GM18870 (cell line): ENCODE data around the gene SORCS1.
A peak's percentile ranks its signal among the peaks of the same experiment; 100 is the strongest.
"Not testable (repeated sequence)": the region's sequence is repeated elsewhere in the genome, so short reads cannot be mapped to it uniquely, and the experiment has no call there.

ENCODE experiments used
- ATAC-seq: cut with Tn5 transposase; IDR thresholded peaks from one replicate; pipeline ENCODE4 v1.9.1; 2021; ENCODE audit warnings: moderate library complexity; ENCODE audit not compliant: unreplicated experiment

Gene SORCS1

DNA sequence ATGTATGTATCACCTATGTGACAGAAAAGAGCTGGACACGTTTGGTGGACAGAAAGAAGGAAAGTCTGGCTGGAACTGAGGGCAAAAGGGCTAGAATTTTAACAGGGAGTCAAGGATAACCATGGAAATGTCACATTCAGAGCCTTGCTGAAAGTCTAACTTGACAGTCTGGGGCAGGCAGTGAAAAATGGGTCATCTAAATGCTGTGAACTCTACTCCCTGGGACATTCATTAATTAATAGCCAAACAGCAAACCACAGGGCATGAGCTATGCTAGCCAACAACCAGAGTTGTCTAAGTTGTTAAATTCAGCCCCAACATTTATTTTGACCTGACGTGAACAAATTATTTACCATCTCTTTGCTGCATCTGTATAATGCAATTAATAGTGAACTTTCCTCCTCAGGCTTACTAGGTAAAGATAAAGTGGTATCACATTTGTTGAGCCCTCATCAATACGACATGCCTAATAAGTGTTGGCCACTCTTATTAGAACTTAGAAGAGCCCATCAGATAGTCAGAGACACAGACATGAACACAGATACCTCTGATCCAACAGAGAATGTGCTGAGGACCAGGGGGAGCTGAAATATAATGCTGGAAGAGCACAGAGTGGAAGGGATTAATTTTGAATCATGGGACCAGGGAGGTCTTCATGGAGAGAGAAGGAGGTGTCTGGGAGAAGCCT, 109.9 kb downstream of the SORCS1 start:
- ATAC-seq, result peak; percentile 44

DNA sequence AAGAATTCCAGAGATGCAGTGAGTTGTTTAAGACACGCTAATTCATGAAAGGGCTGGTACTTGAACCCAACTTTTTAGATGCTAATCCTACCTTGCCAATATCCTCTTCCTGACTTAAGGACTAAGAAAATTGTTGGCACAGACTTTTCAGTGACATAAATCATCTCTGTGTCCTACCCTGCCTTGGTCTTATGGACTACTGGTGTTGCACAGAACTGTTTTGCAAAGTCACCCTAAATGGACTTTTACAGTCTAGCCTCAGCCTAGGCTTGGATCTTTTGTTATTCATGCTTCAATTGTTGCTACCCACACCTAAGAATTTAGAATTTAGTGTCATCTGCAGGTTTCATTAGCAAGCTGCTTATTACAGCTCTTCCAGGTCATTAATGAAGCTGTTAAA, 112.7 kb downstream of the SORCS1 start:
- ATAC-seq, result no peak

DNA sequence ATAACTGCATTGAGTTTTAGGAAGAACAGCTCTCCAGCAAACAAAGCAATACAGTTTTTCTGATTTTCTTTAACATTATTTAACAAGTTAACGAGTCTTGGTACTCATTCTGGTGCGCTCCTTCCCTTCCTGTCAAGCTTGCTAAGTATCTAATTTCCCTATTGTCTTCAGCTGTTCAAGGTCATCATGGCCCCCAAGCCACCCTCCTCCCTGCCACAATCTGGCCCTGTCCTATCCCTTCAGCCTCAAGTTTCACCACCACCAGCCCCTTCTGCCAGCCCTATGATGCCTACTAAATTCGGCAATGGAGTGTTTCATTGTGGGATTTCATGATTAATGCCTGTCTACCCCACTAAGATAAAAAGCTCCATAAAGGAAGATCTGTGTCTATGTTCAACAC, 121.0 kb downstream of the SORCS1 start:
- ATAC-seq, result no peak

DNA sequence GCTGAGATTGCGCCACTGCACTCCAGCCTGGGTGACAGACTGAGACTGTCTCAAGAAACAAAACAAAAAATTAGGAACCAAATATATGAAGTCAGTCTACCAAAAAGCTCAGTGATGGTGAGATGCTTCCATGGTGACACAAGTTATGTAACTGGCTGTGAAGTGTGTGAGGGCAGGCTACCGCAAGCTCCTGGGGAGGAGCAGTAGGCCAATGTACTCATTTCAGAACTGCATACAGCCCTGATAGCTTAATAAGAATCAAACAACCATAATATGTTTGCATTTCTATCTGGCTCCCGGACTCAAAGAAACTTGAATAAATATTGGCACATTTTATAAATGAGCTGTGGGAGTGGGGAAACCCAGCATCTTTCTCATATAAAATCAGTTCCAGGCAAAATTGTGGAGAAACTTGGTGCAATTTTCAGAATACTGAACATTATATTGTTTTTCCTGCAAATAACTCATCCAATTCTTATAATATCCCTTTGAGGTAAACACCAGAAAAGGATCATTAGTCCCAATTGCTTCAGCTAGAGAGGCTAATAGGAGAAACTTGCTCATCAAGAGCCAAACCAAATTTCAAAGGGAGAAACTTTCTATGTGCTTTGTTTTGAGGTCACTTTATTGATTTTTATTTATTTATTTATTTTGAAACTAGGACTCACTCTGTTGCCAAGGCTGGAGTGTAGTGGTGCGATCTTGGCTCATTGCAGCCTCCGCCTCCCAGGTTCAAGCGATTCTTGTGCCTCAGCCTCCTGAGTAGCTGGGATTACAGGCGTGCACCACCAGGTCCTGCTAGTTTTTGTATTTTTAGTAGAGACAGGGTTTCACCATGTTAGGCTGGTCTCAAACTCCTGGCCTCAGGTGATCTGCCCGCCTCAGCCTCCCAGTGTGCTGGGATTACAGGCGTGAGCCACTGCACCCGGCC, 127.0 kb downstream of the SORCS1 start:
- no peak for ATAC-seq

DNA sequence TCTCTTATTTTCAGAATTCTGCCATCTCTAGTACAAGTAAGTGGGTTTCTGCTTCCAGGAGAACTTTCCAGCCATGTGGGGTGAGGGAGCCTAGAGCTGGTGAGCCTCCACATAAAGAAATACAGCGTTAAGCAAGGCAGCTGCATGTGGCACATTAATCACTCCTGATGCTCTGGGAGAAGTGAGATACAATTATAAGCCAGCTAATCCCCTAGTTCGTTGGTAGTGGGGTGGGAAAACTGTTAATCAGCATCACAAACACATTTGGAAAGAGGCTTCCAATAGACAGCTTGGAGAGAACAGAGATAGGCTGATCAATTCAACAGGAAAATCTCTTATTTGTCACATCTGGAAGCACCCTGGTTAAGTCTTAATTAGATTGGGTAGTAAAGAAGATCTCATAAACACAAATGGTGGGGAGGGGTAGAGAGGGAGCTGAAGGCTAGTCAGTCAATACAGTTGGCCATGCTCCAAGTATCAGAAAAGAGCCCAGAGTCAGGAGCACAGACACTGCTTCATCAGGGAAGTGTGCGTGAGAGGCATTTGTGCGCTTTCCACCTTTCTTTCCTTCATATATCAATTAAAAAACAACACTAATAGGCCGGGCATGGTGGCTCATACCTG, 130.6 kb downstream of the SORCS1 start:
- no peak for ATAC-seq

DNA sequence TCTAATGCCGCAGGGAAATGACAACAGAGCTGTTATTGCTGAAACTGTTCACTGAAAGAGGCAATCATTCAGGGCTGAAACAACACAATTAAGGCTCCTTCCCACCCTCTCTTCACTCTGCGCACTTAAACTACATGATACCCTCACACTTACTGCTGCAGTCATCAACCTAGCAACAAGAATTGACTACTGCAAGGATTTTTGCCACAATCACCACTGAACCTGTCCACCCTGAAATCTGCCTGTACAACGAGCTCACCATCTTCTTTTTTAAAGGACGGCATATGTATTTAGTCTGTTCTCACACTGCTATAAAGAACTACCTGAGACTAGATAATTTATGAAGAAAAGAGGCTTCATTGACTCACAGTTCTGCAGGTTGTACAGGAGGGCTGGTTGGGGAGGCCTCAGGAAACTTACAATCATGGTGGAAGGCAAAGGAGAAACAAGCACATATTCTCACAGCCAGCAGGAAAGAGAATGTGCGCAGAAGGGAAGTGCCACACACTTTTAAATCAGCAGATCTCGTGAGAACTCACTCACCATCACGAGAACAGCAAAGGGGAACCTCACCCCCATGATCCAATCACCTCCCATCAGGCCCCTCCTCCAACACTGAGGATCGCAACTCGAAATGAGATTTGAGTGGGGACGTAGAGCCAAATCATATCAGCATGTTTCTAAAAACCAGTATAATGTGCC, 131.7 kb downstream of the SORCS1 start:
- ATAC-seq, result no peak

DNA sequence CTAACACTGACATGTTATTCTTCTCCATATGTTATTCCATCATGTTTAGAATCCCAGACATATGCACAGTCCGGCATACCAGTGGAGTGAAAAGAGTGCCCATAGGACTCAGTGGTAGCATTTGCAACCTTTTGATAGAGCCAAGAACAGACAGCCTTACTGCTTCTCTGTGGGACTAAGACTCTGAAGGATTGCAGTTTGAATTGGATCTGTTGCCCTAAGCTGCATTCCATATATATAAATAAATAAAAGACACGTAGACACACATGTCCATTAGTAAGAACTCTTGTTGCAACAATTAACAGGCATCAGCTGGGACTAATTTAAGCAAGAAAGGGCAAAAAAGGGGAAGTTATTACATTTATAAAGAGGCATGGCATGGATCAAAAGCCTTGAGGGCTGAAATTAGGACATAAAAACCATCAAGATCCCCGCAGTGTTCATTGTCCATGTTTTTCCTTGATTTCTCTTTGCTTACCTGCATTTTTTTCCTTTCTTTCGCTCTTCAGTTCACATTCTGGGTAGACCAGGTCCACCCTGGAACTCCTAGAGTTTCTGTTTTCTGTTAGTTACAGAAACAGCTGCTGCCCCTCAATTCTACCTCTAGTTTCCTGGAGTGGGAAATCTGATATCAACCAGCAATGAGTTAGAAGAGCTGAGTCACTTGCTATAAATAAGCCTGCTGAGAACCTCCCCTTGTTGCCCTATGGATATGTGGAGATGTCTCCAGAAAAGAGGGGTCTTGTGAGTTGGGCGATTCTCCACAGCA, 132.4 kb downstream of the SORCS1 start:
- ATAC-seq, result no peak

DNA sequence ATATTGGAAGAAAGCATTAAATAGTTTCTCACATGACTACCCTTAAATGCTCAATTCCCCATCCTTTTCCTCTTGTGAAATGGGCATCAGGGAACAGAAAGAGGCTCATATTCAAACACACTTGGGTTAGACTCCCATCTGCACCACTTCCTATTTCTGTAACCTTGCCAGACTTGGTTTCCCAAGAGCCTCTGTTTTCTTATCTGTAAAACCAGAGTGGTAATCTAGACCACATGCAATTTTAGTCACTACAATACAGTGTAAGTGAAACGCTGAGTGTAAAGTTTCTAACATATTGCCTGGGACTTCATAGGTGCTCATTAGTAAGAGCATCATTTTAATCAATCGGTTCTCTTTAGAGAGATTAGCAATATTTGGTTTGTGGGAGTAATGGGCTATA, 136.3 kb downstream of the SORCS1 start:
- no peak for ATAC-seq

DNA sequence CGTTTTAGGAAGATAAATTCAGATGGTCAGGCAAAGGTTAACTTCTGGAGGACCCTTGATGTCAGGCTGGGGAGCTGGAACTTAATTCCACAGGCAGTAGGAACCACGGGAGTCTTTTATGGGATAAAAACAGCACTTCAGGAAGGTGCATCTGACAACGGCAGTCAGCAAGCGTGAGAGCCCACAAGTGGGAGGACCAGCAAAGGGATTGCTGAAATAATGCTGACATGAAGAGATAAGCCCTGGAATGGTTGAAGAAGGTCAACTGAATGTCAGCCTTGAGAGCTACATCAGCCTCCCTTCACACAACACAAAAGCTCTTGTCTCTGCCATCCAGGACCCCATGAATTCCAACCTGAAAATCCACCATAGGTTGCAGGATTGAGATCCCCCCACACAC, 138.8 kb downstream of the SORCS1 start:
- no peak for ATAC-seq

DNA sequence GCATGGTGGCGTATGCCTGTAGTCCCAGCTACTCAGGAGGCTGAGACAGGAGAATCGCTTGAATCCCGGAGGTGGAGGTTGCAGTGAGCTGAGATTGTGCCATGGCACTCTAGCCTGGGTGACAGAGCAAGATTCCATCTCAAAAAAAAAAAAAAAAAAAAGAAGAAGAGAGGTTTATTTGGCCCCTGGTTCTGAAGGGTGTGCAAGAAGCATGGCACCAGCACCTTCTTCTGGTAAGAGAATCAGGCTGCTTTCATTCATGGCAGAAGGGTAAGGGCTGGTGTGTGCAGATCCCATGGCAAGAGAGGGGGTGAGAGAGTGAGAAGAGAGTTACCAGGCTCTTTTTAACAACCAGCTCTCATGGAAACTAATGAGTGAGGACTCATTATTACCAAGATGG, 140.5 kb downstream of the SORCS1 start:
- ATAC-seq, result not testable (repeated sequence)

DNA sequence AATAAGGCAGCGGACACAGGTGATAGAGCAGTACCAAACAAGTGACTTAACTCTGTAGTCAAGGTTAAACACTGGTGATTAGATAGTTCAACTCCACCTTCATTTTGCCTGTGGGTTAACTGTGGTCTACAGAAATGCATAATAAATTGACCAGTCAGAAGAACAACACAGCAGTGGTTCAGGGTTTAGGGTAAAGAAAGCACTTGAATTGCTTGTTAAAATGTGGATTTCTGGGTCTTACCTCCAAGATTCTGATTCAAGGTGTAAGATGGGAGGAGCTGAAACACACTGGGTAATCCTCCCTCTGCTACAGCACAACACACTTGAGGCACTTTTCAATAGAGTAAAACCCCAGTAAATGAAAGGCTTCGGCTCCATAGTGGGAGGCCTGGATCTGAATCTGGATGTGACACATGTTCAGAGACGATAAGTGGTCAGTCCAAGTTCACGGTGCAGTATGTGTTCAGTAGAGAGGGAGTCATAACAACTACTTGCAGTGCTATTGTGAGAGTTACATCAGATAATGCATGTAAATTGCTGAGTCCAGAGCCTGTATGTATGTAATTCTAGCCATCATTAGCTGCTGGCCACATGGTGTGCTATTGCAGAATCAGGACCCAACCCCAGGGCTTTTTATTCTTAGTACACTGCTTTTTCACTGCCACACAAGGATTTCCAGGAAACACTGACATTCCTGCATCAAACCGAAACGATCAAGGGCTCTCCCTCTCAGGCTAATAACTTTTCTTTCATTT, 141.7 kb downstream of the SORCS1 start:
- ATAC-seq, result no peak

DNA sequence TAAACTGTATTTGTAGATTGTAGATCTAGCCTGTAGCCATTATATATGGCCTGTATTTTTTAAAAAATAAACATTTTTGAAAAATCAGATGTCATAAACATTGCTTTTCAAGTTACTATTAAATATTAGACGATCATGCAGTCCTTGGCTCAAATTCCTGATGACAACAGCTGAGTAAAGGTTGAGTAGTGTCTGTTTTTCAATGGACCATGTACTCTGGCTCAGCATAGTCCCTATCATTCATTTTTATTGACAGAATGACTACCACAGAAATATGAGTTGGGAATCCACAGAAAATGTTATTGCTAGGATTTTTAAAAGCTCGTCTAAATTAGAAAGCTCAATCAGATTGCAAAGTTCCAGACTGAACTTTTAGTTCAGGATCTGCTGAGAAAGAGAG, 145.4 kb downstream of the SORCS1 start:
- no peak for ATAC-seq

DNA sequence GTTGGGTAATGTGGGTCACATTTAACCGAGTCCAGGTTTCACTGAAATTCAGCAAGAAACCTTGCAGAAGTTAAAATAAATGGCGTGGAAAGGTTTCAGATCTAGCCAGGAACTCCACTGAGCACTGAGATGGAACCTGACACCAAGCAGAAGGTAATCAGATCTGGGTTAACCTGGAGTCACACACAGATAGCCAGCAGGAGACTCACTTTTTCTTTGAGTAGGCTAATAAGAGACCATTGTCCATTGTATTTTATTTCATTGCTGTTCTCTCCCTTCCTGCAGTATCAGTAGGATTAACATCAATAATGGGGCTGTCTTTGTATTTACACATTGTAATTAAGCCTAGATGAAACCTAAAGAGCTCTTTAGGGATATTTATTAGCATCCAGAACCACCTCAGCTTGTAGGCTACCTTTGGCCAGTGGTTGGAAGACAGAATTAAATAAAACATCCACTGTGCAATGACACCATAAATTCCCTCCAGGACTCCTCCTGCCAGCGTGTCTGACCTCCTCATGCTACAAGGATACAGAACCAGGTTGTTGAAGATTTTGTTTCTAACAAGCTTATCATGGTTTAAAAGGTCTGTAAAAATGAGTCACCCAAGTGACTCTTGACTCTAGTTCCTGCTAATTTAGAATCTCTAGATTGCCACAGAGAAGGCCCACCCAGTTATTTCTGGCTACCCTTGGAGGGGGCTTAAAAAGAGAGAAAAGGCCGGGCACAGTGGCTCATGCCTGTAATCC, 151.1 kb downstream of the SORCS1 start:
- no peak for ATAC-seq

DNA sequence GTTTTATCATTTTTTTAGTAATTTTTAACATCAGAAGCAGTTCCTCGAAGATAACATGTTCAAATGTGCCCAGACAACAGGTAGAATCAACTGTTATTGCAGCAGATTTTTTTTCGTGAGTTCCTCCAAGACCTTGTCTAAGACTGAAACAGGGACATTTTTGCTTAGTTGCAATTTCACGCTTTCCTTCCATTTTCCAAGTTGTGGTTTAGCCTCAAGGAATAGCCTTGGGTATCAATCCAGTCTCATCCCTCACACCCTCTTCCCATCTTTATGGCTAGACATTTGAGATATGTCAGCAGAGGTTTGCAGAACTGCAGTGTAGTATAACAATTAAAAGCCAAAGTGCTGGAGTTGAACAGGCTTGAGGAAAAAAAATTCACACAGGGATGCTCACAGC, 152.5 kb downstream of the SORCS1 start:
- no peak for ATAC-seq

DNA sequence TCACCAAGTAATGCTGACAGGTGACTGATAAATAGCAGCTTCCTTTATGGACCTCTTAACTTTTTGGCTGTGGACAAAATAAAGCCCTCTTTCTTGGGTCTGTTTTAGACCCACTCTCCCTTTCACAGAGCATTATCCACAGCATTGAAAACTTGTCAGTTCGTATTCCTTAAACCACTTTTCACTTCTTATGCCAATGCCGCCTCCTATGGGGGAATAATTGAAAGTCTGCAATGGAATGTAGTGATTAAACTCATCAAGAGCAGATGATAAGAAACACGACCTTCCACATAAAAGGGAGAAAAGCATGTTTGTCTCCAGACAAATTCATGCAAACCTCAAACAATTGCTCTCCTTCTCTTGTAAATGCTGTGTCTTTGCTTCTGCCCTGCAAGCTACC, 153.4 kb downstream of the SORCS1 start:
- no peak for ATAC-seq

DNA sequence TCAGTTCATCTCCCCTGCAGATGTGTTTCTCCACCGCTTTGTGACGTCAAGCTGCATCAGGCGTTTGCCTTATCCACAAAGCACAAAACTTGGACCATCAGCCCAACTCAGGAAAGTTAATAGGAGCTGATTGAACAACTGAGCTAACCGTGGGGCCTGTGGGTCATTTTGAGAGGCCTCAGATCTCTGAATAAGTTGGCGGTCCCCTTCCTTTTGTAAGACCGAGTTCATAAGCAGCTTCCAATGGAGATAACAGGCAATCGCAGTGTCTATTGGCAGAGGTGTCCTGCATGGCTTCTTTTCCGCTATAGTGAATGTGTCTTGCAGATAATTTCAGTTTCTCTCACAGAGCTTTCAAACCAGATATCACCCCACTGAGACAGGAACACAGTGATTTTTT, 154.0 kb downstream of the SORCS1 start:
- no peak for ATAC-seq

DNA sequence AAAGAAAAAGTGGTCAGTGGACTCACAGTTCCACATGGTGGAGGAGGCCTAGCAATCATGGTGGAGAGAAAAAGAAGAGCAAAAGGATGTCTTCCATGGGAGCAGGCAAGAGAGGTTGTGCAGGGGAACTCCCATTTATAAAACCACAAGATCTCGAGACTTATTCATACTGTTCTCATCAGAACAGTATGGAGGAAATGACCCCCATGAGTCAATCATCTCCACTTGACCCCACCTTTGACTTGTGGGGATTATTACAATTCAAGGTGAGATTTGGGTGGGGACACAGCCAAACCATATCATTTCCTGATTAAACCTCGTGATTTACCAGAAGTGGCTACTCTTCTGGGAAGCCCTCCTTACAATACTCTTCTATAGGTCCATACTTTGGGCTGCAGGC, 160.1 kb downstream of the SORCS1 start:
- no peak for ATAC-seq

DNA sequence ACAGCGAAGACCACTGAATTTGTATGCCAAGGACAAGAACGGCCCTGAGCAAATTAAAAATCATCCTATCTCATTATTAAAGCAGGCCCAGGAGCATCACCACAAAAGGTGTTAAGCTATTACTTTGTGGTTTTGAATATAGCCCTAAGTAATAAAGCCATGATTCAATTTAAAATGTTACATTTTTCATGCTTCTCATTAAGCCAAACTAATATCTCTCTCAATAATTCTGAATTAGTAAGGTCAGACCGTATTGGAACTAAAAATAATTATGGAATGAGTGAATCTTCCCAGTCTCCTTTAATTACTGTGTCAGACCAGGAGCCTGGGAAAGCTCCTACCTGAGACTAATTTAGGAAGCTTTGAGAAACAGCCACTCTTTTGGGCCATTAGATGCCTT, 162.4 kb downstream of the SORCS1 start:
- ATAC-seq, result no peak

DNA sequence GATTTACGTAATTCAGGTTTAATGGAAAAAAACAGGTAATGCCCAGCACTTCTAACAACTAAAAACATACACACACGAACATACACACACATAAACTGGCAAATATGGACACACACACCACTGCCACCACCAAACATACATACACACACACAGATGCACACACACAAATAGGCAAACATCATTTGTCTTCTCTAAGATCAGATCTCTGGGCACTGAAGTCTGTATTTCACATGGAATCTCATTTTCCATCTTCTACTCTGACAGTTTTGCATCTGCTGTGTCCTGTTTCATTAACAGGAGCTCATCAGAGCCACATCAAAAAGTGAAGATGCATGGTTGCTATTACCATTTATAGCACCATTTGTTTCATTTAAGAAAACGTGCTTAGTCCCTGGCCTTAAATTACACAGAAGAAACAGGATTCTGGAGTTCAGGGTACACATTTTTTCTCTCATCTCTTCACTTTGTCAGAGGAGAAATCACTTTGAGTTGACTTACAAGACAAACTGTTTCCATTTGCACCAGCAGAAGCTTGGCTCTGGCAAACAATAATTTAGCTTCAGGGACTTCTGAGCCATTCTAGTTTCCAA, 165.3 kb downstream of the SORCS1 start:
- no peak for ATAC-seq
